HL-60 (cell line): ENCODE measurements around the gene IL20RA.

Experiments used
- DNase-seq, 2 experiments: peaks; one replicate each; pipeline ENCODE4 v3.0.0-alpha.2; 2010 to 2020; ENCODE audit warnings: low read depth in 1 of 2, low spot score in 1 of 2
- H3K27ac ChIP-seq: fragments of 250-450 bp; sonication (Bioruptor Pico); replicated peaks from 2 replicates; pipeline ENCODE4 v1.5.1; 2020; ENCODE audit warnings: mild to moderate bottlenecking, moderate library complexity
- H3K27me3 ChIP-seq: fragments of 250-450 bp; sonication (Bioruptor Pico); 2 replicates; pipeline ENCODE4 v1.5.1; 2021; ENCODE audit warnings: mild to moderate bottlenecking, moderate library complexity; ENCODE audit not compliant: insufficient read depth, poor library complexity, severe bottlenecking
- H3K4me3 ChIP-seq: replicated peaks from 2 replicates; pipeline ENCODE4 v1.5.1; 2011; ENCODE audit warnings: mild to moderate bottlenecking, control low read depth, low read length; ENCODE audit not compliant: insufficient read depth
- GABPA ChIP-seq: IDR thresholded peaks from 2 replicates; pipeline ENCODE4 v1.6.1; 2012; ENCODE audit warnings: low read depth
- POLR2AphosphoS5 ChIP-seq: IDR thresholded peaks from 2 replicates; pipeline ENCODE4 v1.6.1; 2012; ENCODE audit warnings: low read depth
- SPI1 ChIP-seq: IDR thresholded peaks from 2 replicates; pipeline ENCODE4 v1.6.1; 2012; ENCODE audit warnings: low read depth, mild to moderate bottlenecking, borderline replicate concordance
- TF ChIP-seq, protein P1 (sequence below): IDR thresholded peaks from one replicate; pipeline ENCODE4 v1.5.1; 2011; ENCODE audit warnings: low read length, control low read depth, inconsistent platforms; ENCODE audit not compliant: insufficient read depth
- TF ChIP-seq, protein P2 (sequence below): IDR thresholded peaks from 2 replicates; pipeline ENCODE4 v1.6.1; 2012; ENCODE audit warnings: low read depth; ENCODE audit not compliant: insufficient replicate concordance

IL20RA gene

GRCh38 chr6:137005073-137005472 is 39.7 kb downstream of the IL20RA start:
- Histone ChIP-seq H3K4me3 (no peak overlapping the region), H3K27ac (no peak overlapping the region), H3K27me3 (peaks cover 16% of the 10 kb centered on the region)
- DNase-seq: no peak
- TF ChIP-seq SPI1: no peak
- TF ChIP-seq, protein P1, sequence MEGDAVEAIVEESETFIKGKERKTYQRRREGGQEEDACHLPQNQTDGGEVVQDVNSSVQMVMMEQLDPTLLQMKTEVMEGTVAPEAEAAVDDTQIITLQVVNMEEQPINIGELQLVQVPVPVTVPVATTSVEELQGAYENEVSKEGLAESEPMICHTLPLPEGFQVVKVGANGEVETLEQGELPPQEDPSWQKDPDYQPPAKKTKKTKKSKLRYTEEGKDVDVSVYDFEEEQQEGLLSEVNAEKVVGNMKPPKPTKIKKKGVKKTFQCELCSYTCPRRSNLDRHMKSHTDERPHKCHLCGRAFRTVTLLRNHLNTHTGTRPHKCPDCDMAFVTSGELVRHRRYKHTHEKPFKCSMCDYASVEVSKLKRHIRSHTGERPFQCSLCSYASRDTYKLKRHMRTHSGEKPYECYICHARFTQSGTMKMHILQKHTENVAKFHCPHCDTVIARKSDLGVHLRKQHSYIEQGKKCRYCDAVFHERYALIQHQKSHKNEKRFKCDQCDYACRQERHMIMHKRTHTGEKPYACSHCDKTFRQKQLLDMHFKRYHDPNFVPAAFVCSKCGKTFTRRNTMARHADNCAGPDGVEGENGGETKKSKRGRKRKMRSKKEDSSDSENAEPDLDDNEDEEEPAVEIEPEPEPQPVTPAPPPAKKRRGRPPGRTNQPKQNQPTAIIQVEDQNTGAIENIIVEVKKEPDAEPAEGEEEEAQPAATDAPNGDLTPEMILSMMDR: no peak
- TF ChIP-seq GABPA: no peak
- no peak for TF ChIP-seq POLR2AphosphoS5
- TF ChIP-seq, protein P2, sequence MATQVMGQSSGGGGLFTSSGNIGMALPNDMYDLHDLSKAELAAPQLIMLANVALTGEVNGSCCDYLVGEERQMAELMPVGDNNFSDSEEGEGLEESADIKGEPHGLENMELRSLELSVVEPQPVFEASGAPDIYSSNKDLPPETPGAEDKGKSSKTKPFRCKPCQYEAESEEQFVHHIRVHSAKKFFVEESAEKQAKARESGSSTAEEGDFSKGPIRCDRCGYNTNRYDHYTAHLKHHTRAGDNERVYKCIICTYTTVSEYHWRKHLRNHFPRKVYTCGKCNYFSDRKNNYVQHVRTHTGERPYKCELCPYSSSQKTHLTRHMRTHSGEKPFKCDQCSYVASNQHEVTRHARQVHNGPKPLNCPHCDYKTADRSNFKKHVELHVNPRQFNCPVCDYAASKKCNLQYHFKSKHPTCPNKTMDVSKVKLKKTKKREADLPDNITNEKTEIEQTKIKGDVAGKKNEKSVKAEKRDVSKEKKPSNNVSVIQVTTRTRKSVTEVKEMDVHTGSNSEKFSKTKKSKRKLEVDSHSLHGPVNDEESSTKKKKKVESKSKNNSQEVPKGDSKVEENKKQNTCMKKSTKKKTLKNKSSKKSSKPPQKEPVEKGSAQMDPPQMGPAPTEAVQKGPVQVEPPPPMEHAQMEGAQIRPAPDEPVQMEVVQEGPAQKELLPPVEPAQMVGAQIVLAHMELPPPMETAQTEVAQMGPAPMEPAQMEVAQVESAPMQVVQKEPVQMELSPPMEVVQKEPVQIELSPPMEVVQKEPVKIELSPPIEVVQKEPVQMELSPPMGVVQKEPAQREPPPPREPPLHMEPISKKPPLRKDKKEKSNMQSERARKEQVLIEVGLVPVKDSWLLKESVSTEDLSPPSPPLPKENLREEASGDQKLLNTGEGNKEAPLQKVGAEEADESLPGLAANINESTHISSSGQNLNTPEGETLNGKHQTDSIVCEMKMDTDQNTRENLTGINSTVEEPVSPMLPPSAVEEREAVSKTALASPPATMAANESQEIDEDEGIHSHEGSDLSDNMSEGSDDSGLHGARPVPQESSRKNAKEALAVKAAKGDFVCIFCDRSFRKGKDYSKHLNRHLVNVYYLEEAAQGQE: no peak

DNA sequence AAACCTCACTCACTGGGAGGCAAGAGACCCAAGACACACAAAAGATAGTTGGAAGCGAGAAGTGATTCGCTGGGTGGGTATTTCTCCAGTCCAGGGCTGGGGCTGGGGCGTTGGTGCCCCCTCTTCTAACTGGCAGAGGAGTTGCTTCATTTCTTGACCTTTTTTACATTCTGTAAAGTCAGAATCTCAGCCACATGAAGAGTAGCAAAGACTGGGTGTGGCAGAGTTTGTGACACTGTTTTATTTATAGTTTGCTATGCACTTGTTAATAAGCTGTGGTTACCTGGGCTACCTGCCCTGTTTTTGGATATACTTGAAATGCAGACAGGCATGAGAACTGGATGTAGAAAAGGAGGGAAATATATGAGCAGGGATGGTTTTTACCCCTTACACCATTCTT is 42.3 kb downstream of the IL20RA start:
- peaks cover 19% of the 10 kb centered on the region for H3K27me3 ChIP-seq
- no peak overlapping the region for H3K27ac ChIP-seq
- TF ChIP-seq, protein P2: no peak
- TF ChIP-seq, protein P1: no peak
- TF ChIP-seq SPI1 (no peak), POLR2AphosphoS5 (no peak), GABPA (no peak)
- no peak for DNase-seq
- no peak overlapping the region for H3K4me3 ChIP-seq

DNA sequence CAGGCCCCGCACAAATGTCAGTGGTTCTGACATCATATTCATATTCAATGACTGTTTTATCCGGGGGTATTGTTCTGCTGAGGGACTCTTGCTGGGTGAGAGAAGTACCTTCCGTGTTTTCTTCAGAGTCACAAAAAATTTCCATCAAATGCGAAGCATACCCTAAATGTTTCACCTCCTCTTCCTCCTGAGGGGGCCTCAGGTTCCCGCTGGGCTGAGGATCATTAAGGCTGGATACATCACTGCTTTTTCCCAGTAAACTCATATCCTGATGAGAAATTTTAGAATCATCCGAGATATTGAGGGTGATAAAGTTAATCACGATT is 42.8 kb downstream of the IL20RA start:
- peaks cover 19% of the 10 kb centered on the region for H3K27me3 ChIP-seq
- TF ChIP-seq, protein P1: no peak
- TF ChIP-seq, protein P2: no peak
- TF ChIP-seq GABPA: no peak
- no peak for TF ChIP-seq SPI1
- TF ChIP-seq POLR2AphosphoS5: no peak
- no peak overlapping the region for H3K27ac ChIP-seq
- H3K4me3 ChIP-seq: no peak overlapping the region
- DNase-seq: no peak
